Loucy (cell line): ENCODE data around the gene LAYN.

Experiments used
- H2AFZ ChIP-seq: fragments of 200-600 bp; sonication (generic); 2 replicates; pipeline ENCODE4 v1.6.0; 2016; ENCODE audit warnings: antibody characterized with exemption, mild to moderate bottlenecking, low read length, moderate library complexity
- H3F3A ChIP-seq: fragments of 200-600 bp; 2 replicates; pipeline ENCODE4 v1.6.0; 2016; ENCODE audit warnings: antibody characterized with exemption, low read depth, mild to moderate bottlenecking
- H3K27me3 ChIP-seq: fragments of 200-600 bp; sonication (generic); 2 replicates; pipeline ENCODE4 v1.6.1; 2014; ENCODE audit warnings: low read length, mild to moderate bottlenecking; ENCODE audit not compliant: insufficient read depth, poor library complexity, severe bottlenecking
- H3K36me3 ChIP-seq: fragments of 200-600 bp; sonication (generic); 2 replicates; pipeline ENCODE4 v1.6.1; 2016; ENCODE audit warnings: low read length; ENCODE audit not compliant: insufficient read depth
- H3K4me1 ChIP-seq: fragments of 200-600 bp; sonication (generic); 2 replicates; pipeline ENCODE4 v1.5.1; 2014; ENCODE audit warnings: low read length, mild to moderate bottlenecking; ENCODE audit not compliant: insufficient read depth, poor library complexity, severe bottlenecking
- H3K4me2 ChIP-seq: fragments of 200-600 bp; sonication (generic); 2 replicates; pipeline ENCODE4 v1.6.0; 2014; ENCODE audit warnings: antibody characterized with exemption, low read length, low read depth, mild to moderate bottlenecking; ENCODE audit not compliant: poor library complexity, severe bottlenecking
- H3K4me3 ChIP-seq: fragments of 200-600 bp; sonication (generic); 2 replicates; pipeline ENCODE4 v1.5.1; 2014; ENCODE audit warnings: low read length, mild to moderate bottlenecking, mixed read lengths; ENCODE audit not compliant: poor library complexity, severe bottlenecking
- H3K79me2 ChIP-seq: fragments of 200-600 bp; sonication (generic); 2 replicates; pipeline ENCODE4 v1.6.1; 2014; ENCODE audit warnings: low read length; ENCODE audit not compliant: insufficient read depth
- H3K9ac ChIP-seq: fragments of 200-600 bp; sonication (generic); 2 replicates; pipeline ENCODE4 v1.6.0; 2014; ENCODE audit warnings: mild to moderate bottlenecking, low read depth, low read length, moderate library complexity; ENCODE audit not compliant: poor library complexity, severe bottlenecking
- H3K9me2 ChIP-seq: fragments of 200-600 bp; sonication (generic); replicated peaks from 2 replicates; pipeline ENCODE4 v1.6.1; 2016; ENCODE audit warnings: low read depth, low read length, mixed read lengths
- H3K9me3 ChIP-seq: fragments of 200-600 bp; sonication (generic); 2 replicates; pipeline ENCODE4 v1.6.1; 2014; ENCODE audit warnings: mild to moderate bottlenecking, antibody characterized with exemption, low read length, low read depth; ENCODE audit not compliant: insufficient read depth
- H4K20me1 ChIP-seq: fragments of 200-600 bp; sonication (generic); 2 replicates; pipeline ENCODE4 v1.6.0; 2014; ENCODE audit warnings: antibody characterized with exemption, low read length, mild to moderate bottlenecking; ENCODE audit not compliant: insufficient read depth, poor library complexity, severe bottlenecking
- CTCF ChIP-seq: fragments of 200-600 bp; sonication (generic); conservative IDR thresholded peaks from 2 replicates; pipeline ENCODE4 v1.5.1; 2014; ENCODE audit warnings: mild to moderate bottlenecking, antibody characterized with exemption, low read length
- EZH2phosphoT487 ChIP-seq: fragments of 200-600 bp; IDR thresholded peaks from 2 replicates; pipeline ENCODE4 v1.6.1; 2018; ENCODE audit warnings: antibody characterized with exemption, mild to moderate bottlenecking, moderate library complexity, borderline replicate concordance

Gene LAYN

DNA sequence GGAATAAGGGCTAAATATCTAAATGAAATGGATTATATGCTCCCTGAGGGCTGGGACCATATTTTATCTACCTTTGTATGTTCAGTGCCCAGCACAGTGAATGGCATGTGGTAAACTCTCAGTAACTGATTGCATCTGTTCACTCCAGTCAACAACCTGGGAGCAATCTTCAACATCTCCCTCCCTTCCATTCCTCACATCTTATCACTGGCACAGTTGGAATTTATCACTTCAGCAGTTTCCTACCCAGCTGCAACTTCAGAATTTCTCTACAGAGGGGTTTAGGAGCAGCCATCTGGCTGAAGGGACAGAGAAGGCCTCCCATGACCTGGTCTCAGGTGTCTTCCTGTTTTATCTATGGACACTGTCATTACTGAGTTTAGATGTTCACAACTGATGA lies 52.0 kb downstream of the LAYN start:
- Histone ChIP-seq H3K4me1 (no peaks in the 10 kb centered on the region), H3K36me3 (no peaks in the 10 kb centered on the region), H3K9me3 (no peaks in the 10 kb centered on the region), H3K27me3 (no peaks in the 10 kb centered on the region), H2AFZ (no peak overlapping the region), H3F3A (no peaks in the 10 kb centered on the region), H3K9ac (no peak overlapping the region), H4K20me1 (no peaks in the 10 kb centered on the region), H3K9me2 (no peaks in the 10 kb centered on the region), H3K4me2 (no peak overlapping the region), H3K4me3 (no peak overlapping the region), H3K79me2 (no peaks in the 10 kb centered on the region)
- TF ChIP-seq EZH2phosphoT487 = no peak
- no peak for TF ChIP-seq CTCF

GRCh38 chr11:111596319-111596718 lies 55.8 kb downstream of the LAYN start:
- H3K4me2 ChIP-seq = no peak overlapping the region
- no peaks in the 10 kb centered on the region for H3F3A ChIP-seq
- no peaks in the 10 kb centered on the region for H3K9me3 ChIP-seq
- no peak overlapping the region for H3K4me3 ChIP-seq
- TF ChIP-seq EZH2phosphoT487 (no peak), CTCF (no peak)
- H3K27me3 ChIP-seq = no peaks in the 10 kb centered on the region
- no peaks in the 10 kb centered on the region for H4K20me1 ChIP-seq
- no peak overlapping the region for H3K9ac ChIP-seq
- no peaks in the 10 kb centered on the region for H3K36me3 ChIP-seq
- H3K4me1 ChIP-seq = peaks cover 2% of the 10 kb centered on the region
- no peaks in the 10 kb centered on the region for H3K79me2 ChIP-seq
- H3K9me2 ChIP-seq = no peaks in the 10 kb centered on the region
- no peak overlapping the region for H2AFZ ChIP-seq

DNA sequence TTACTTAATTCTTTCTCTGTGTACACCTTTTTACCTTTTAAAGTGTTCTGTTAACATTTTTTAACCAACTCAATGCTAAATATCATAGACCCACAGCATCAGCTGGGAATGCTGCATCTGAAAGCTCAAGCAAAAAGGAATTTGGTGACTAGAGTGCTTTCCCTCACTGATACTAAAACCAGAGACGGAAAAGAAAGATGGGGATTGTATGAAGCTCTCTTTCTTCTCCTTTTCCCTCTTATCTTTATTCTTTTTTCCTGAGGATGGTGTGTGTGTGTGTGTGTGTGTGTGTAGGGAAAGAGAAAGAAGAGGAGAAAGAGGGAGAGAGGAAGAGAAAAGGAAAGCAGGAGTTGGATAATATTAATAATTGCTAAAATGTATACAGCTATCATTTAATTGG lies 57.6 kb downstream of the LAYN start:
- no peak for TF ChIP-seq EZH2phosphoT487
- no peak for TF ChIP-seq CTCF
- H3K9ac ChIP-seq = no peak overlapping the region
- no peaks in the 10 kb centered on the region for H3K9me3 ChIP-seq
- H3K79me2 ChIP-seq = peaks cover 6% of the 10 kb centered on the region; the same call in 1 of the 2 replicates
- H3K4me1 ChIP-seq = peaks cover 8% of the 10 kb centered on the region
- no peak overlapping the region for H3K4me2 ChIP-seq
- no peaks in the 10 kb centered on the region for H3F3A ChIP-seq
- no peak overlapping the region for H3K4me3 ChIP-seq
- no peaks in the 10 kb centered on the region for H3K9me2 ChIP-seq
- no peaks in the 10 kb centered on the region for H4K20me1 ChIP-seq
- 0 out of 2 replicates have a peak overlapping the region, but pooled peaks have one; percentile 28 for H2AFZ ChIP-seq
- H3K36me3 ChIP-seq = no peaks in the 10 kb centered on the region
- H3K27me3 ChIP-seq = no peaks in the 10 kb centered on the region
